Dermis microvascular lymphatic vessel endothelial cell (primary cell): Measurements from ENCODE around the gene MAT1A. TPM values are rescaled to one million over a fixed set of nuclear protein-coding genes. Genes with fewer than 3 reads are reported as not detected.
"Not testable (repeated sequence)": the region's sequence is repeated elsewhere in the genome, so short reads cannot be mapped to it uniquely, and the experiment has no call there.

ENCODE experiments used
- DNase-seq, 2 donors: peaks; one replicate each; pipeline versions ENCODE4 v3.0.0 to v3.0.0-alpha.2; 2010; ENCODE audit warnings: low read depth in 2 of 2
- total RNA-seq: library from RNA; depleted of rRNA; stranded (reverse); fragments of >200 nt; gene quantifications from 2 replicates; pipeline ENCODE4 v1.2.1, GENCODE V29; 2014

The MAT1A gene
- total RNA-seq, 1 donor from 2014 or later: not detected

DNA sequence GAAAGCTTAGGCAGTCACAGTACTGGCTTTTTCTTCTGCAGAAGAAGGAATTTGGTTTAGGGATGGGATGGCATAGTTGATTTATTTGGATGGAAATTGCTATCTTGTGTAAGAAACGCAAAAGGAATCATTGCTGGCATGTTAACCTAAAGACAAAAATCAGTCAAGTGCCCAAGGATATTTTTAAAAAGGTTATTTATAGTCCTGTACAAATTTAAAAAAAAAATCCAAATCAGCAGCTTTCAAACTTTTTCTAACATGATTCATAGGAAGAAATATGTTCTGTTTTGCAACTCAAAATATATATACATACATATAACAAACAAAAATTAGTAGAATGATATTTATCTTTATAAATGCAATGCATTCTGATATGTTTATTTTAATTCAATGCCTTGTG lies 55.6 kb downstream of the MAT1A start:
- not testable (repeated sequence) for DNase-seq

DNA sequence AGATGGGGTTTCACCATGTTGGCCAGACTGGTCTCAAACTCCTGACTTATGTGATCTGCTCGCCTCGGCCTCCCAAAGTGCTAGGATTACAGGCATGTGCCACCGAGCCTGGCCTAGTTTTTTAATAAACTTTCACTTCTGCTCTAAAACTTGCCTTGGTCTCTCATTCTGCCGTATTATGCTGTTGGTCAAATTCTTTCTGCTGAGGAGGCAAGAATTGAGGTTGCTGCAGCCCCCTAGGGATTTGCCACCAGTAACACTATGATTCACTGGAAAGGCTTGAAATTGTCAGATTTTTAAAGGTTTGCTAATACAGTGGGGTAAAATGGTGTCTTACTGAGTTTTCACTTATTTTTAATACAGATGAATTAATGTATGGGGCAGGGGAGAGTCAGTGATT lies 62.7 kb downstream of the MAT1A start:
- not testable (repeated sequence) for DNase-seq

DNA sequence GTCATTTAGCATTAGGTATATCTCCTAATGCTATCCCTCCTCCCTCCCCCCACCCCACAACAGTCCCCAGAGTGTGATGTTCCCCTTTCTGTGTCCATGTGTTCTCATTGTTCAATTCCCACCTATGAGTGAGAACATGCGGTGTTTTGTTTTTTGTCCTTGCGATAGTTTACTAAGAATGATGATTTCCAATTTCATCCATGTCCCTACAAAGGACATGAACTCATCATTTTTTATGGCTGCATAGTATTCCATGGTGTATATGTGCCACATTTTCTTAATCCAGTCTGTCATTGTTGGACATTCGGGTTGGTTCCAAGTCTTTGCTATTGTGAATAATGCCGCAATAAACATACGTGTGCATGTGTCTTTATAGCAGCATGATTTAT lies 66.4 kb downstream of the MAT1A start:
- DNase-seq: not testable (repeated sequence)

Other genes with a start within 250 kb of the MAT1A start
- gene TMEM254, start 211.0 kb downstream of the MAT1A start, total RNA-seq: 2.9 and 3.0 TPM in 2 replicates
- 0.63 and 3.7 TPM in 2 replicates for gene PLAC9, start 156.9 kb downstream of the MAT1A start, total RNA-seq
- gene ANXA11, start 84.1 kb downstream of the MAT1A start, total RNA-seq: 17.3 and 27.9 TPM in 2 replicates
- not detected in 2 replicates for gene DYDC1, start 67.1 kb upstream of the MAT1A start, total RNA-seq
- 0.39 TPM in 1 of 2 replicates, not detected in the other for gene DYDC2, start 67.1 kb upstream of the MAT1A start, total RNA-seq
- 101 and 174 TPM in 2 replicates for gene PRXL2A, start 118.9 kb upstream of the MAT1A start, total RNA-seq
- gene TSPAN14, start 164.7 kb upstream of the MAT1A start, total RNA-seq: 49.9 and 96.0 TPM in 2 replicates
- under 0.01 and 0.13 TPM in 2 replicates for gene SH2D4B, start 248.2 kb upstream of the MAT1A start, total RNA-seq